Measurements from ENCODE around the gene QTRT2. TPM values are rescaled to one million over a fixed set of nuclear protein-coding genes. Genes with fewer than 3 reads are reported as not detected.

The QTRT2 gene
- total and polyA plus RNA-seq, 2 experiments from 2014 or later: 32.3 to 66.5 TPM

DNA sequence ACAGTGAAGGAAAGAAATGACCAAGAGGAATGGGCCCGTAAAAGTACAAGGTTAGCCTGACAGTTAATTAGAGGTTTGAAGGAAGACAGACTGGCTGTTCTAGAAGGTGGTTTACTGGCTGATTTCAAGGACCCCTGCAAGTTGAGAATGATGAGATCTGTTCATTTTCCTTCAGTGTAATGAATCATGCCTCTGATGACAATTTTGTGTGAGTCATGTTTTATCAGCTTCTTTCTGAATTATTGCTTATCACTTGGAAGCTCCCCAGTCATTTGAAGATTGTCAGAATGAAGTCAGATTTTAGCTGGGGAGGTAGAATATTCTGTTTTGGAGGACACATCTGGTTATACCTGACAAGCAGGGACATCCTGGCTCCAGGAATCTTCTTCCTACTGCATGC, 71.7 kb downstream of the QTRT2 start:
- H3K36me3 ChIP-seq (ENCODE audit: insufficient read depth): no peaks in the 10 kb centered on the region
- no peak overlapping the region for H3K4me3 Mint-ChIP-seq

DNA sequence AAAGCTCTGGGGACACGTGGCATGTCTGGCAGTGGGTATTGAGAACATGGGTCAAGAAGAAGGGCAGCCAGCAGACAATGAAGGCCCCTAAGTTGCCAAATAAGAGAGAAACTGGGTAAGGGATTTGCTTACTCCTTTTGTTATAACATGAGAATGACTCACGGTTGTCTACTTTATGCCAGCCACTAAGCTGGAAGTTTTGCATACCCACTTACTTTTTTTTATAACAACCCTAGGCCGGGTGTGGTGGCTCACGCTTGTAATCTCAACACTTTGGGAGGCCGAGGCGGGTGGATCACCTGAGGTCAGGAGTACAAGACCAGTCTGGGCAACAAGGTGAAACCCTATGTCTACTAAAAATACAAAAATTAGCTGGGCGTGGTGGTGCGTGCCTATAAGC, 72.3 kb downstream of the QTRT2 start:
- Histone ChIP-seq H3K36me3 (ENCODE audit: insufficient read depth) (no peaks in the 10 kb centered on the region), H3F3A (replicated peaks; ENCODE audit: low read depth) (no peaks in the 10 kb centered on the region), H3K27ac (ENCODE audit: low read depth) (no peak overlapping the region), H2AFZ (no peak overlapping the region), H4K20me1 (replicated peaks; ENCODE audit: insufficient read depth) (no peaks in the 10 kb centered on the region), H3K27me3 (ENCODE audit: insufficient read depth) (no peaks in the 10 kb centered on the region), H3K9me2 (ENCODE audit: insufficient read depth) (no peaks in the 10 kb centered on the region; the same call in 1 of the 2 replicates), H3K4me3 (no peak overlapping the region), H3K4me1 (ENCODE audit: insufficient read depth) (no peaks in the 10 kb centered on the region), H3K4me2 (no peak overlapping the region), H3K79me2 (replicated peaks; ENCODE audit: insufficient read depth) (no peaks in the 10 kb centered on the region)
- no peak overlapping the region for H3K27ac Mint-ChIP-seq
- H3K36me3 Mint-ChIP-seq (ENCODE audit: low read depth): no peaks in the 10 kb centered on the region
- no peaks in the 10 kb centered on the region for H3K4me1 Mint-ChIP-seq
- ATAC-seq (no peak), DNase-seq (ENCODE audit: low spot score) (no peak)
- TF ChIP-seq NANOG (IDR thresholded peaks at IDR 0.05; ENCODE audit: borderline replicate concordance) (no peak), JUNB (IDR thresholded peaks at IDR 0.05; ENCODE audit: unreplicated experiment) (no peak), ZNF331 (CRISPR knock-in tag; IDR thresholded peaks at IDR 0.05; ENCODE audit: low read depth) (no peak)
- TF ChIP-seq, protein P1, sequence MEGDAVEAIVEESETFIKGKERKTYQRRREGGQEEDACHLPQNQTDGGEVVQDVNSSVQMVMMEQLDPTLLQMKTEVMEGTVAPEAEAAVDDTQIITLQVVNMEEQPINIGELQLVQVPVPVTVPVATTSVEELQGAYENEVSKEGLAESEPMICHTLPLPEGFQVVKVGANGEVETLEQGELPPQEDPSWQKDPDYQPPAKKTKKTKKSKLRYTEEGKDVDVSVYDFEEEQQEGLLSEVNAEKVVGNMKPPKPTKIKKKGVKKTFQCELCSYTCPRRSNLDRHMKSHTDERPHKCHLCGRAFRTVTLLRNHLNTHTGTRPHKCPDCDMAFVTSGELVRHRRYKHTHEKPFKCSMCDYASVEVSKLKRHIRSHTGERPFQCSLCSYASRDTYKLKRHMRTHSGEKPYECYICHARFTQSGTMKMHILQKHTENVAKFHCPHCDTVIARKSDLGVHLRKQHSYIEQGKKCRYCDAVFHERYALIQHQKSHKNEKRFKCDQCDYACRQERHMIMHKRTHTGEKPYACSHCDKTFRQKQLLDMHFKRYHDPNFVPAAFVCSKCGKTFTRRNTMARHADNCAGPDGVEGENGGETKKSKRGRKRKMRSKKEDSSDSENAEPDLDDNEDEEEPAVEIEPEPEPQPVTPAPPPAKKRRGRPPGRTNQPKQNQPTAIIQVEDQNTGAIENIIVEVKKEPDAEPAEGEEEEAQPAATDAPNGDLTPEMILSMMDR (conservative IDR thresholded peaks at IDR 0.05; ENCODE audit: low read depth in 2 of 2): no peak
- no peaks in the 10 kb centered on the region for H3K9me3 Mint-ChIP-seq
- H3K4me3 Mint-ChIP-seq: no peak overlapping the region
- peaks cover 3% of the 10 kb centered on the region for H3K27me3 Mint-ChIP-seq (ENCODE audit: insufficient read depth, low read depth, poor library complexity)

More for the DNA sequence above, 71.7 kb downstream of the QTRT2 start:
- no peak overlapping the region for H3K4me2 ChIP-seq
- H3K4me1 ChIP-seq (ENCODE audit: insufficient read depth): no peaks in the 10 kb centered on the region
- DNase-seq (ENCODE audit: low spot score) (no peak), ATAC-seq (no peak)
- no peaks in the 10 kb centered on the region for H3K4me1 Mint-ChIP-seq
- no peaks in the 10 kb centered on the region for H3K36me3 Mint-ChIP-seq (ENCODE audit: low read depth)
- H3F3A ChIP-seq (replicated peaks; ENCODE audit: low read depth): no peaks in the 10 kb centered on the region
- no peaks in the 10 kb centered on the region; the same call in 1 of the 2 replicates for H3K9me2 ChIP-seq (ENCODE audit: insufficient read depth)
- no peak overlapping the region for H3K27ac Mint-ChIP-seq
- no peak overlapping the region for H3K4me3 ChIP-seq
- no peak overlapping the region for H3K27ac ChIP-seq (ENCODE audit: low read depth)
- no peaks in the 10 kb centered on the region for H3K27me3 ChIP-seq (ENCODE audit: insufficient read depth)
- TF ChIP-seq NANOG (IDR thresholded peaks at IDR 0.05; ENCODE audit: borderline replicate concordance): no peak
- TF ChIP-seq ZNF114 (CRISPR knock-in tag; IDR thresholded peaks at IDR 0.05): no peak
- no peak for TF ChIP-seq ZNF331 (CRISPR knock-in tag; IDR thresholded peaks at IDR 0.05; ENCODE audit: low read depth)
- H3K9me3 Mint-ChIP-seq: no peaks in the 10 kb centered on the region
- H4K20me1 ChIP-seq (replicated peaks; ENCODE audit: insufficient read depth): no peaks in the 10 kb centered on the region
- peaks cover 3% of the 10 kb centered on the region for H3K27me3 Mint-ChIP-seq (ENCODE audit: insufficient read depth, low read depth, poor library complexity)
- H2AFZ ChIP-seq: no peak overlapping the region
- H3K79me2 ChIP-seq (replicated peaks; ENCODE audit: insufficient read depth): no peaks in the 10 kb centered on the region

DNA sequence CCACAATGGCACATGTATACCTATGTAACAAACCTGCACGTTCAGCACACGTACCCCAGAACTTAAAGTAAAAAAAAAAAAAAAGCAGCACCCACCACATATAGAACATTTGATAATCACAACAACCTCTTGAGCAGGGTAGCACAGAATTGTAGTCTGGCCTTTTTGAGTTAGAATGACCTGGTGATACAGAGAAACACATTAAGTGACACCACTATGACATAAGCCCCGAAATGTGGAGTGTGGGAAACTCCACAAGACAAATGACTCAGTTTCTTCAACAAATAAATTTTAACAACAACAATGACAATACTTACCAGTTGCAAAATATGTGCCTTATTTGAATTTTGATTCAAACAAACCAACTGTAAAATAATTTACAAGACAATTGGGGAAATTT, 76.0 kb downstream of the QTRT2 start:
- H3K36me3 ChIP-seq (ENCODE audit: insufficient read depth): no peaks in the 10 kb centered on the region
- H3K9me2 ChIP-seq (ENCODE audit: insufficient read depth): peaks cover 9% of the 10 kb centered on the region
- H4K20me1 ChIP-seq (replicated peaks; ENCODE audit: insufficient read depth): no peaks in the 10 kb centered on the region
- no peak overlapping the region for H2AFZ ChIP-seq
- DNase-seq (ENCODE audit: low spot score) (no peak), ATAC-seq (no peak)
- H3K9me3 Mint-ChIP-seq: no peaks in the 10 kb centered on the region
- no peak overlapping the region for H3K27ac ChIP-seq (ENCODE audit: low read depth)
- no peaks in the 10 kb centered on the region for H3K79me2 ChIP-seq (replicated peaks; ENCODE audit: insufficient read depth)
- no peaks in the 10 kb centered on the region for H3K36me3 Mint-ChIP-seq (ENCODE audit: low read depth)
- H3K4me1 Mint-ChIP-seq: no peaks in the 10 kb centered on the region
- no peak overlapping the region for H3K4me3 ChIP-seq
- no peaks in the 10 kb centered on the region for H3K4me1 ChIP-seq (ENCODE audit: insufficient read depth)
- H3K27me3 ChIP-seq (ENCODE audit: insufficient read depth): no peaks in the 10 kb centered on the region
- H3K4me3 Mint-ChIP-seq: no peak overlapping the region
- peaks cover 3% of the 10 kb centered on the region for H3K27me3 Mint-ChIP-seq (ENCODE audit: insufficient read depth, low read depth, poor library complexity)
- no peaks in the 10 kb centered on the region for H3F3A ChIP-seq (replicated peaks; ENCODE audit: low read depth)
- no peak overlapping the region for H3K27ac Mint-ChIP-seq
- H3K4me2 ChIP-seq: no peak overlapping the region
- TF ChIP-seq NANOG (IDR thresholded peaks at IDR 0.05; ENCODE audit: borderline replicate concordance) (no peak), CREB1 (CRISPR knock-in tag; IDR thresholded peaks at IDR 0.05; ENCODE audit: low read depth) (no peak), ZNF114 (CRISPR knock-in tag; IDR thresholded peaks at IDR 0.05) (no peak)
- TF ChIP-seq, protein P2, sequence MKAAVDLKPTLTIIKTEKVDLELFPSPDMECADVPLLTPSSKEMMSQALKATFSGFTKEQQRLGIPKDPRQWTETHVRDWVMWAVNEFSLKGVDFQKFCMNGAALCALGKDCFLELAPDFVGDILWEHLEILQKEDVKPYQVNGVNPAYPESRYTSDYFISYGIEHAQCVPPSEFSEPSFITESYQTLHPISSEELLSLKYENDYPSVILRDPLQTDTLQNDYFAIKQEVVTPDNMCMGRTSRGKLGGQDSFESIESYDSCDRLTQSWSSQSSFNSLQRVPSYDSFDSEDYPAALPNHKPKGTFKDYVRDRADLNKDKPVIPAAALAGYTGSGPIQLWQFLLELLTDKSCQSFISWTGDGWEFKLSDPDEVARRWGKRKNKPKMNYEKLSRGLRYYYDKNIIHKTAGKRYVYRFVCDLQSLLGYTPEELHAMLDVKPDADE (IDR thresholded peaks at IDR 0.05): no peak
- TF ChIP-seq, protein P3, sequence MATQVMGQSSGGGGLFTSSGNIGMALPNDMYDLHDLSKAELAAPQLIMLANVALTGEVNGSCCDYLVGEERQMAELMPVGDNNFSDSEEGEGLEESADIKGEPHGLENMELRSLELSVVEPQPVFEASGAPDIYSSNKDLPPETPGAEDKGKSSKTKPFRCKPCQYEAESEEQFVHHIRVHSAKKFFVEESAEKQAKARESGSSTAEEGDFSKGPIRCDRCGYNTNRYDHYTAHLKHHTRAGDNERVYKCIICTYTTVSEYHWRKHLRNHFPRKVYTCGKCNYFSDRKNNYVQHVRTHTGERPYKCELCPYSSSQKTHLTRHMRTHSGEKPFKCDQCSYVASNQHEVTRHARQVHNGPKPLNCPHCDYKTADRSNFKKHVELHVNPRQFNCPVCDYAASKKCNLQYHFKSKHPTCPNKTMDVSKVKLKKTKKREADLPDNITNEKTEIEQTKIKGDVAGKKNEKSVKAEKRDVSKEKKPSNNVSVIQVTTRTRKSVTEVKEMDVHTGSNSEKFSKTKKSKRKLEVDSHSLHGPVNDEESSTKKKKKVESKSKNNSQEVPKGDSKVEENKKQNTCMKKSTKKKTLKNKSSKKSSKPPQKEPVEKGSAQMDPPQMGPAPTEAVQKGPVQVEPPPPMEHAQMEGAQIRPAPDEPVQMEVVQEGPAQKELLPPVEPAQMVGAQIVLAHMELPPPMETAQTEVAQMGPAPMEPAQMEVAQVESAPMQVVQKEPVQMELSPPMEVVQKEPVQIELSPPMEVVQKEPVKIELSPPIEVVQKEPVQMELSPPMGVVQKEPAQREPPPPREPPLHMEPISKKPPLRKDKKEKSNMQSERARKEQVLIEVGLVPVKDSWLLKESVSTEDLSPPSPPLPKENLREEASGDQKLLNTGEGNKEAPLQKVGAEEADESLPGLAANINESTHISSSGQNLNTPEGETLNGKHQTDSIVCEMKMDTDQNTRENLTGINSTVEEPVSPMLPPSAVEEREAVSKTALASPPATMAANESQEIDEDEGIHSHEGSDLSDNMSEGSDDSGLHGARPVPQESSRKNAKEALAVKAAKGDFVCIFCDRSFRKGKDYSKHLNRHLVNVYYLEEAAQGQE (IDR thresholded peaks at IDR 0.05; ENCODE audit: unreplicated experiment): no peak

Data from GM23338 (cell line).